ENCODE data around the gene MANSC4.

MANSC4 gene

DNA sequence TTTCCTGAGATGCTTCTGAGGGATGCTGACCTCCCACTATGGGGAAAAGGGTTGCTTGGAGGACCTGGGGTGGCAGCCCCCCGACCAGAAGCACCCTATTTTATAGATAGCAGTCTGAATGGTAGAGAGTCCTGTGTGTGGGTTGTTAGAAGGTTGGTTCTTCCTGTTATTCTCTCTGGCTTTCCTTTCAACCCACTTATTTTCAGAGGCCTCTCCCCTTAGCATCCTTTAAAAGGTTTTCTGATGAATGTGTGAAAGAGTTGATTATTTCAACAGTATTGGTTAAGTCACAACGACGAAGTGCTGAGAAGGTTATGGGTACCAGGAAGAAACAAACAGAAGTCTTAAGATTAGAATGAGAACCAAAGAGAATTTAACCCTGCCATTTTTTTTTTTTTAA lies 20.8 kb upstream of the MANSC4 start:
- no peak for DNase-seq (ENCODE audit: low spot score)

DNA sequence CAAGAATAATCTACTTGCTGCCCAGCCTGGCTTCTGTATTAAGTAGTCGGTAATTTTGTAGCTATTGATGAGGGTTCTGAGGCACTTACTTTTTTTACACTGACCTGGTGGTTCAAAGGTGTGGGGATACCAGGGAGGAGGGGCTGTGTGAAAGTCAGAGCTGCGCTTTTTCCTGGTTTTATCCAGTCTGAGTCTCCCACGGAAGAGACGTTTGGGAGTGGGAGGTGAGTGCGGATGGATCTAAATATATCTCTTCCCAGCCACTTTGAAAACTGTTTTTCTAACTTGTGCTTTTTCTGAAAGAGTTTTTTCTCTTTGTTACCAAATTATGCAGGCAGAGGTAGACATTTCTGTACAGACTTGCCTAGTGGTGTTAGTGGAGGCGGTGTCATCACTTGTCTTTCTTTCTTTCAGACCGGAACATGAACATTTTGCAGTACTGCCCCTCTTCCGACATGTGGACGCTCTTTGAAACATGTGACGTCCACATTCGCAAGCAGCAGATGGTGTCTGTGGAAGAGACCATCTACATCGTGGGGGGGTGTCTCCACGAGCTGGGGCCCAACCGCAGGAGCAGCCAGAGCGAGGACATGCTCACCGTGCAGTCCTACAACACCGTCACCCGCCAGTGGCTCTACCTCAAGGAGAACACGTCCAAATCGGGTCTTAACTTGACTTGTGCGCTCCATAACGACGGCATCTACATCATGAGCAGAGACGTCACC lies 17.4 kb upstream of the MANSC4 start:
- DNase-seq (ENCODE audit: low spot score) = no peak

DNA sequence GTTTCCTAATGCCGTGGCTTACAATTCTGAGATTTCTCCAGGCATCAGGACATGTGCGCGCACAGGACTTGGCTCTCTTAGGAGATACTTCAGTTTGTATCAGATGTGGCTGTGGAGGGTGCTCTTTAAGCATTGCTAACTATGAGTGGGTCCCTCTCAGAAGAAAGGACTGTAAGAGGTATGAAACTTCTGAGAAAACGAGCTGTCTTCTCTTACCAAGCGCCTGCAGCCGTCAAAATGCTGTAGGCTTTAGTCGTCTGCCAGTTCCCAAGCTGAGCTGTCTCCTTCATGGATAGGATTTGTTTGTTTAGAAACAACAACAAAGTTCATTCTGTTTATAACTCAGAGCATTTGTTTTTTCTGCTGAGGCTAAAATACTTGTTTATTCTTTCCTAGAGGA lies 16.1 kb upstream of the MANSC4 start:
- no peak for DNase-seq (ENCODE audit: low spot score)

GRCh38 chr12:27794818-27795584 lies 15.0 kb upstream of the MANSC4 start:
- DNase-seq (ENCODE audit: low spot score) = no peak

DNA sequence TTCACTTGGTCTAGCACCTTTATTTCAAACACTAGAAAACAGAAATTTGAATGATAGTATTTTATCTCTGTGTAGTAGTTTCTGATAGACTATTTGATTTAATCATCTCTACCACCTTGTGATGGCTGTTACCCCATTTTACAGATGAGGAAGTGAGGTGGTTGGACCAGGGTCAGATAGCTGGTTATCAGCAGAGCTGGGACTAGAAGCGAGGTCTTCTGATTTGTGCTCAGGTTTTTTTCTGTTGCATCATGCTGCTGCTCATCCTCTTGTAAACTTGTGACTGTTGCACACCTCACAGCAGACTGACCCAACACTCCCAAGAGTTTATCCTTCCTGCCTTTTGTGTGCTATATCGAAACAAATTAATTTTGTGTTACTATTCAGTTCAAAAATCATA lies 10.1 kb upstream of the MANSC4 start:
- DNase-seq (ENCODE audit: low spot score) = no peak

DNA sequence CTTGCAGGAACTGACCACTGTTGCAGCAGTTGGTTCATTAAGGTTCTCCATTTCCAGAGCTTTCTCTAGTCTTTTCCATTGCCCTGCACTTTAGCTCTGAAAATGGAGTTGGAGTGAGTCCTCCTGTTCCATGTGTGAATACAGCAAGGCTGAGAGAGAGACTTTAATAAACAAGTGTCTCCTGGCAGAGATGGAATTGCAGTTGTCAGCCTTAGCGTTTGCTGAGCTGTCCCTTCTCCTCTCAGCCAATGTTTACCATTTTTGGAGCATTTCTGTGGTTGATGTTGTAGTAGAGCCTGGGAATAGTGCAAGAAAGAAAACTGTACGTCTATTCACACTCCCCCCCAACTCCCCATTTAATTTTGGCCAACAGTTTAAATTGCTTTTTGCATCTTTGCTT lies 7.5 kb upstream of the MANSC4 start:
- DNase-seq (ENCODE audit: low spot score) = no peak

GRCh38 chr12:27785882-27786570 lies 6.0 kb upstream of the MANSC4 start:
- no peak for DNase-seq (ENCODE audit: low spot score)

- DNase-seq (ENCODE audit: low spot score) = no peak
Observed at GRCh38 chr12:27782481-27782880, 2.4 kb upstream of the MANSC4 start.

GRCh38 chr12:27781680-27782079 lies 1.6 kb upstream of the MANSC4 start:
- DNase-seq (ENCODE audit: low spot score) = no peak

- DNase-seq (ENCODE audit: low spot score) = peak; percentile 72
Observed at GRCh38 chr12:27780612-27781408, 774 bp upstream of the MANSC4 start.

- peak; percentile 78 for DNase-seq (ENCODE audit: low spot score)
Observed at GRCh38 chr12:27779416-27779919, 568 bp downstream of the MANSC4 start.

GRCh38 chr12:27778206-27778605 lies 1.8 kb downstream of the MANSC4 start:
- no peak for DNase-seq (ENCODE audit: low spot score)

- no peak for DNase-seq (ENCODE audit: low spot score)
Observed at GRCh38 chr12:27777141-27777540, 2.9 kb downstream of the MANSC4 start.

- peak; percentile 34 for DNase-seq (ENCODE audit: low spot score)
Observed at GRCh38 chr12:27772328-27773049, 7.5 kb downstream of the MANSC4 start.

DNA sequence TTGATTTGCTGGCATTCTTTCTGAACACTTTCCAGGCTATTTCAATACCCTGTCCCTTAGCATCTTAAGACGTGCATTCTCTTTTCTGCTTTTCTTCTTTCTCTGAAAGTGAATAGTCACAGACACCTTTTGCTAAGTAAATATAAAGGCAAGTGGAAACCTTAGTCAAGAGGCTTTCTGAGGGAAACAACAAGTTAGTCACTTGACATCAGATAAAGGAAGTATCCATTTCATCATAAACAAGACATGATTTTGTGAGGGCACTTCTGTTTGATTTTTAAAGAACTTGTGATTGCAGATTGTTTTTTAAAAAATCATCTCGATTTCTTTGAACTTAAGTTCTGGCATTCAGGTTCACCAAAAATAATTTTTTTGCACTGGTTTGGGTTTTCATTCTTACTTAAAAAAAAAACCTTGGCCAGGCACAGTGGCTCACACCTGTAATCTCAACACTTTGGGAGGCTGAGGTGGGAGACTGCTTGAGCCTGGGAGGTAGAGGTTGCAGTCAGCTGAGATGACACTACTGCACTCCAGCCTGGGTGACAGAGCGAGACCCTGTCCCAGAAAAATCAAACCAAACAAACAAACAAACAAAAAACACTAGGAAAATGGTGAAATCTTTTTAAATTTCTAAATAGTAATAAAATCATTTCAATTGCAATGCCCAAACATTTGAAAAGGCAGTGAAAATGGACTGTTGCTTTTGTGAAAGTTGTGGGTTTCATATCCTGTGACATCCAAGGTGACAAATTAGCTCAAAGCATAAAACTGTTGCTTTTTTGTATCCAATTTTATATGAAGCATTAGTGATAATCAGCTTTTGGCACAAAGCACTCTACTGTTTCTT lies 8.3 kb downstream of the MANSC4 start:
- no peak for DNase-seq (ENCODE audit: low spot score)

DNA sequence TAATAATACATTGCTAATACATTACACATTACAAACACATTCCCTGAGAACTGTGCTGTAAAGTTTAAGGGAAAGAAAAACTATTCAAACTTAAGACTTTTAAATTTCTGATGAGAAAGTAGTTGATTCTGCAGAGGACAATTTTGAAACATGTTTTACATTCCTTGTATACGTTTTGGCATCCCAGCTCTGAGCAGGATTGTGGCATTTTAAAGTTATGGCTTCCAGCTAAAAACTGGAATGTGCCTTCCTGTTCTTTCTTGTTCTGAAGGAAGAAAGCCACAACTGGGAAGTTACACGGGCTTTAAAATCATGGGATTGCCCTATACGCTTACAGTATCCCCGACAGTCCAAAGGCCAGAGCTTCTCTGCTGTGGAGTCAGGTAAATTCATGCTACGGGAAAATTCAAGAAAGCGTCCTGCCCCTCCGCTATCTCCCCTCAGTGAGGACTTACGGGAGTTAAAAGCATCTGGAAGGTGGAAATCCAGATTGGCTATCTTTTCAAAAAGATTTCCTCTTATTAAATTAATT lies 10.8 kb downstream of the MANSC4 start:
- DNase-seq (ENCODE audit: low spot score) = no peak

- DNase-seq (ENCODE audit: low spot score) = no peak
Observed at GRCh38 chr12:27766587-27766986, 13.4 kb downstream of the MANSC4 start.

GRCh38 chr12:27762757-27763156 lies 17.3 kb downstream of the MANSC4 start:
- peak; percentile 65 for DNase-seq (ENCODE audit: low spot score)

- DNase-seq (ENCODE audit: low spot score) = no peak
Observed at GRCh38 chr12:27756670-27757195, 23.3 kb downstream of the MANSC4 start.

DNA sequence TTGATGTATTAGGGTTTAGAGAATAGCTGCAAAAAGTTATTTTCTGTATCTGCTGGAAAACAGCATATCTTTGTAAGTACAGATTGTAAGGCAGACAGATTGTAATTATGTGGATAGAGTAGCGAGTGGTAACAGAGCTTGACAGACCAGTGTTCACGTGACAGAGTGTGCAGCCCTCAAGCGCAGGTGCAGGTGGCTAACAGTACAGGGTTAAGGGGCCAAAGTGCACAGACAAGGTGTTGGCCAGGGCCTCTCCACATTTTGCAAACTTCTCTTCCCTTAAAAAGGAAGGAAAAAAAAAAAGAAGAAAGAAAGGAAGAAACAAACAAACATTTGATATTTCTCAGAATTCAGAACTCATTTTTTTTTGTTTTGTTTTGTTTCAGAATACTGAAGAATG lies 25.2 kb downstream of the MANSC4 start:
- no peak for DNase-seq (ENCODE audit: low spot score)

All from SW480 (cell line).